HG03520 (cell line): ENCODE data around the gene RAB1A.

Experiments used
- ATAC-seq: cut with Tn5 transposase; IDR thresholded peaks from one replicate; pipeline ENCODE4 v1.9.1; 2021; ENCODE audit warnings: mild to moderate bottlenecking, moderate library complexity; ENCODE audit not compliant: unreplicated experiment

RAB1A gene

GRCh38 chr2:65097844-65098243, 32.1 kb downstream of the RAB1A start:
- no peak for ATAC-seq

DNA sequence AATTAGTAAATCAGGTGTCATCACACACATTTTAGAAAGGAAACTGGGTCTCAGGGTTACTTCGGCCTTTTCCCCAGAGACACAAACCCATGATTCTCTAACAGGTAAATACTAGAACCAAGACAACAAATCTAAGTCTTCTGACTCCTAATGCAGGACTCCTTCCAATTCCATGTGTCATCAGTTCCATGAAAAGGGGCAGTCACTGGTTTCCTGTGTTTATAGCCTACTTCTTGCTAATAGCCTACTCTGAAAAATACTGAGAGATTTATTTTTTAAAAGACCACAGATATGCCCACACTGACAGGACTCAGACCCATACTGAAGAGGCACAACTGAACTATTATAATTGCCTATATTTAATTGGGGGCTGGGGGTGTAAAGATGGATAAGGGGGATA, 33.0 kb downstream of the RAB1A start:
- no peak for ATAC-seq

DNA sequence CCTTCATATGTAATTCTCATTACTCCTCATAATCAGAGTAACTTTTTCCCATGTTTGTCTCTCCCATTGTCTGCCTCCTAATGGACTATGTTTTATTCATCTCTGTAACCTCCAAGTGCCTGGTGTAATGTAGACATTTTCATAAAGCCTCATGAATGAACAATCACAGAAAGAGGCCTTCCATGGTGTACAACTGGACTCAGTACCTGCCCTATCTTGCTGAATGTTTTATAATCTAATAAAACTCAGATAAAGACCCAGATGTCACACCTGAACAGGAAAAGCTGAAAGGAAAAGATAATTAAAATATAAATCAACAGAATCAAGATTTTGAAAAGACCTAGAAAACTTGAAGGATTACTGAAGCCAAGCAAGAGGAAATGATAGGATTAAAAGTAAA, 36.7 kb downstream of the RAB1A start:
- ATAC-seq, result no peak

DNA sequence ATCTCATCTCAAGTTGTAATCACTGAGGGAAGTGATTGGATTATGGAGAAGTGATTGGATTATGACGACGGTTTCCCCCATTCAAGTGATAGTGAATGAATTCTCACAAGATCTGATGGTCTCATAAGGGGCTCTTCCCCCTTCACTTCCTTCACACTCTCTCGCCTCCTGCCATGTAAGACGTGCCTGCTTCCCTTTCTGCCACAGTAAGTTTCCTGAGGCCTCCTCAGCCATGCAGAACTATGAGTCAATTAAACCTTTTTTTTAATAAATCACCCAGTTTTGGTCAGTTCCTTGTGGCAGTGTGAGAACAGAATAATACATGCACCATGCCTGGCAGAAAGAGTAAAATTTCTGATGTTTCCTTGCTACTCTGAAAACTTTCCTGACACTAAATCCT, 37.1 kb downstream of the RAB1A start:
- no peak for ATAC-seq

- no peak for ATAC-seq
Measured at GRCh38 chr2:65085148-65085547, 44.8 kb downstream of the RAB1A start.

GRCh38 chr2:65081232-65081685, 48.6 kb downstream of the RAB1A start:
- ATAC-seq, result no peak

- ATAC-seq, result no peak
Measured at GRCh38 chr2:65079017-65079416, 50.9 kb downstream of the RAB1A start.

- no peak for ATAC-seq
Measured at GRCh38 chr2:65077898-65078297, 52.0 kb downstream of the RAB1A start.

DNA sequence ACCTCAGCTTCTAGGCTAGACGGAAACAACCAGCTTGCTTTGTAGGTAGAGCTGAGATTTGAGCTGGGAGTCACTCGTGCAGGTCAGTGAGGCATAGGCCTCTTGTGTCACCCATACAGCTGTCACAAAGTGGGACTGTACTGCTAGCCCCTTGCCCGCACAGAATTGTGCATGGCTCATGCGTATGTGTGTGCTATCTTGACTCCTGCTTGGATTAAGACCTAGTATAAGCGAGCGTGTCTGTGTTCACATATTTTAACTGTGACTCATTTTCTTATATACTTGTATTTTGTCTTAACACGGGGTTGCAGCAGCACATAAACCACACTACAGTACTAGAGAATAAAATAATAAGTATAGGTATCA, 53.6 kb downstream of the RAB1A start:
- no peak for ATAC-seq

GRCh38 chr2:65075605-65076344, 54.1 kb downstream of the RAB1A start:
- ATAC-seq, result no peak

- ATAC-seq, result no peak
Measured at GRCh38 chr2:65075176-65075575, 54.7 kb downstream of the RAB1A start.

DNA sequence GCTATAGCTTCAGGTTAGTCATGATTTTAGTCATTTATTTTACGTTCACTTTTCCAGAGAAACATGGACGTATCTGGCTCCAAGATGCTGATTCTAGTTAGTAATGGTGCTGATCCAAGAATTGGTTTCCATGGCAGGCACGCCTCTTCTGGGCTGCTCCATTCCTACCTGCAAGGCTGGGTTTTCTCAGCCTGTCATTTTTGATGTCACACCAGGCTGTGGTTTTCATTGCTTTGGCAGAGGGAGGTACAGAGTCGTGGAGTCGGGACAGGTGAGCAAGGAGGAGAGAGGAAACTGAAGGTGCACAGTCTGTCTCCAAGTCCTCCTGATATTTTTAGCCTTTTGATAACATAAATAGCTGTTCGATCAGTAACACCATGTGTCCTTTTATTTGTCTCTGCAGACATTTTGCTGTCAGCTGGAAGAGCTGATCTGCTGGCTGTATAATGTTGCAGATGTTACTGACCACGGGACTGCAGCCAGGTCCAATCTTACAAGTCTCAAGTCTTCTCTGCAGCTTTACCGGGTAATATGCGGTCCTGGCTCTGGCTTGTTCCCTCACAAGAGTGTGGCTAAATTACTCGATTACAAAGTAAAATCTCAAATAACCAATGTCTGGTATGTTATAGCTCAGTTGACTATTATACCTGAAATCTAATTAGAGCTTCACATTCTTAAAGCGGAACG, 55.9 kb downstream of the RAB1A start:
- ATAC-seq, result no peak

GRCh38 chr2:65072181-65072970, 57.5 kb downstream of the RAB1A start:
- no peak for ATAC-seq

DNA sequence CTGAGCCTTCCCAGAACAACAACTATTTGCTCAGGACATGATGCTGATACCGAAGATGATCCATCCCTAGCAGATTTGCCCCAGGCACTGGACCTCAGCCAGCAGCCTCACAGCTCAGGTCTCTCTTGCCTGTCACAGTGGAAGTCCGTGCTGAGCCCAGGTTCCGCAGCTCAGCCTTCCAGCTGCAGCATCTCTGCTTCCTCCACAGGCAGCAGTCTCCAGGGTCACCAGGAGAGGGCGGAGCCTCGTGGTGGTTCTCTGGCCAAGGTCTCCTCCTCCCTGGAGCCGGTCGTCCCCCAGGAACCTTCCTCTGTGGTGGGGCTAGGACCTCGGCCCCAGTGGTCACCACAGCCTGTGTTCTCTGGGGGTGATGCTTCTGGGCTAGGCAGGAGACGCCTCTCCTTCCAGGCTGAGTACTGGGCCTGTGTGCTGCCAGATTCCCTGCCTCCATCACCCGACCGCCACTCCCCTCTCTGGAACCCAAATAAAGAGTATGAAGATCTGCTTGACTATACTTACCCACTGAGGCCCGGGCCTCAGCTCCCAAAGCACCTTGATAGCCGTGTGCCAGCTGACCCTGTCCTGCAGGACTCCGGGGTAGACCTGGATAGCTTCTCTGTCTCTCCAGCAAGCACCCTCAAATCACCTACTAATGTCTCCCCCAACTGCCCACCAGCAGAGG, 58.3 kb downstream of the RAB1A start:
- no peak for ATAC-seq

DNA sequence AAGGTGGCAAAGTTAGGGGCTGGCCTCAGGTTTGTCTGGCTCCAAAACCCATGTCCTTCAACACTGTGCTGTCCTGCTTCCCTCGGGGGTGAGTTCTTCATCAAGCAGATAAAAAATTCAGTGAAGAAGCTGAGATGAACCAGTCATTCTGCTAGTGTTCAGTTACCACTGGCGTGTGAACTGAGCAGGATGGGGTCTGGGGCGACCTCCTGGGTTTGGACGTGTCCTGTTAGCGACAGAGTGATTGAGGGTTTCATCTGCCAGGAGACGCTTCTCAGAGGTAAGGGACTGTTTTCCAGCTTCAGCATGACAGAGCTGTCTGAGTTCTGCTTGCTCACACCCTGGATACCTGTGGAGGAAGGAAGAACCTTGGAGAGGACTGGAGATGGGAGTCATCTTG, 59.0 kb downstream of the RAB1A start:
- ATAC-seq, result no peak

GRCh38 chr2:65070172-65070830, 59.6 kb downstream of the RAB1A start:
- ATAC-seq, result no peak

GRCh38 chr2:65069439-65069824, 60.5 kb downstream of the RAB1A start:
- ATAC-seq, result no peak

DNA sequence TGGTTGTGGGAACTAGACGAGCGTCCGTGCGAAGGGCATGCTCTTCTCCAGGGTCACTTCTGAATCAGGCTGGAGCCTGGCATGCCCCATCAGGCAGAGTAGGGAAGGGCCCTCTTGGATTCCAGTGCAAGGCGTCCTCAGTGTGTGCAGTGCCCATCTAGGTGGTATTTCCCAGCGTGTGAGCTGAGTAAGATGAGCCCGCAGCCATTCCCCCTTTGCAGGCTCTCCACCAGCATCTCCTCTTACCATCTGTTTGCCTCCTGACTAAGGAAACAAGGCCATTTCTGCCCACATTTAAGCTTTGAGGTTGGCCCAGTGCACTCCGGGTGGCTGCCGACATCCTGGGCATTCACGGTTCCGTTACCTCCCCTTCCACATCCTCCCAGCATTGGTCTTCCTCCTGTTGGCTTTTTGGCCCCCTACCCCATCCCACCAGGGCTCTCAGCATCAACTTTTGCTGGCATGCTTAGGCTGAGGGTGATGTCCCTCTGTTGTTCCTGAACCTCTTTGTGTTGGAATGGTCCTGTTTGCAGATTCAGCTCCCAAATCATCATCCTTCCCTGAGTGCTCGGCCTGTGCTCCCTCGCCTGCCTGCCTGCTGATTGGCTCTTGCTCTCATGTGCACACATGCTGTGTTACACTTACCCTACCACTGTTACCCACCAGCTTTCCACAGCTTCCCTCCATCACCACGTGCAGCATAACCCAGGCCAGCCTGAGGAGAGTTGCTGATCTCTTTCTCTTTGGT, 61.9 kb downstream of the RAB1A start:
- no peak for ATAC-seq

DNA sequence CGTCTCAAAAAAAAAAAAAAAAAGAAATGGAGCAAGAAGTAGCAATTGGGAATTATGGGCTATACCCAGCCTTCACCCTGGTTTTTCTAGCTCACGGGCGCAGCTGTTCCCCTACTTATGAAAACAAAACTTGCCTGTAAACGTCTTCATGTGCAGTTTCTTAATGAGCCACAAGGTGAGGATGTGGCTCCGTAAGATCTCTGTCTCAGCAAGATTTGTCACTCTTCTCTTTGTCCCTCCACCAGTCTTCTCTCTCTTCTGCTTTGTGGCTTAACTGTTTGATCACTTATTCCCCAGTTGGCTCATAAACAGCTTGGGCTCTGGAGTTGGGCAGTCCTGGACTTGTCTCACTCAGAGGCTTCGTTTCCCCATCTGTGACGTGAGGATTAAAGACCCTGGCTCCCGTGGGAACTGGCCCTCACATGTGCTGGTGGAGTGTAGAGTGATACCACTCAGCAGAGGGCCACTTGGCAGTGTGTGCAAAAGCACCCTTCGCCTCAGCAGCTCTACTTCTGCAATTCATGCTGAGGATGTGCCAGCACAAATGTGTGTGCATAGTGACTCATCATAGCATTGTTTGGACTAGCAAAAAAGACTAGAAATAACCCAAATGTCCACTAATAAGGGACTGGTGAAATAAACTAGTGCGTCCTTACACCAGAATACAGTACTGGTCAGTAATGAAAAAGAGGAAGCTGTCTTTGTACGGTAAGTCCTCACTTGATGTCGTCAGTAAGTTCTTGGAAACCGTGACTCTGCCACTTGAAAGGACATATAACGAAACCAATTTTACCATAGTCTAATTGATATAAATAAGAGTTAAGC, 65.0 kb downstream of the RAB1A start:
- ATAC-seq, result peak; percentile 76
